MM.1S (cell line): ENCODE measurements around the gene USP6NL.

Source experiments
- DNase-seq: peaks from one replicate; pipeline ENCODE4 v3.0.0-alpha.2; 2015
- H2AFZ ChIP-seq: fragments of 300-600 bp; sonication (generic); 2 replicates; pipeline ENCODE4 v1.6.0; 2016; ENCODE audit warnings: antibody characterized with exemption, low read length
- H3F3A ChIP-seq: fragments of 300-600 bp; sonication (generic); 2 replicates; pipeline ENCODE4 v1.6.1; 2016; ENCODE audit warnings: mild to moderate bottlenecking, antibody characterized with exemption, low read length, moderate library complexity, mixed read lengths; ENCODE audit not compliant: insufficient read depth
- H3K27ac ChIP-seq: fragments of 300-600 bp; sonication (generic); 2 replicates; pipeline ENCODE4 v1.5.1; 2016; ENCODE audit warnings: mild to moderate bottlenecking, low read length
- H3K27me3 ChIP-seq: fragments of 300-600 bp; sonication (generic); replicated peaks from 2 replicates; pipeline ENCODE4 v1.6.0; 2016; ENCODE audit warnings: low read length; ENCODE audit not compliant: insufficient read depth
- H3K36me3 ChIP-seq: fragments of 300-600 bp; sonication (generic); replicated peaks from 2 replicates; pipeline ENCODE4 v1.6.1; 2016; ENCODE audit warnings: mild to moderate bottlenecking, low read length, mixed read lengths; ENCODE audit not compliant: insufficient read depth
- H3K4me1 ChIP-seq: fragments of 300-600 bp; sonication (generic); 2 replicates; pipeline ENCODE4 v1.6.1; 2016; ENCODE audit warnings: low read length, mixed read lengths
- H3K4me2 ChIP-seq: fragments of 300-600 bp; sonication (generic); 2 replicates; pipeline ENCODE4 v1.6.0; 2016; ENCODE audit warnings: low read depth, low read length
- H3K4me3 ChIP-seq: fragments of 300-600 bp; sonication (generic); 2 replicates; pipeline ENCODE4 v1.5.1; 2016; ENCODE audit warnings: low read length, mixed read lengths
- H3K79me2 ChIP-seq: fragments of 300-600 bp; sonication (generic); 2 replicates; pipeline ENCODE4 v1.6.1; 2016; ENCODE audit warnings: mixed run types, low read length, mixed read lengths
- H3K9ac ChIP-seq: fragments of 300-600 bp; sonication (generic); 2 replicates; pipeline ENCODE4 v1.6.1; 2016; ENCODE audit warnings: low read length, mixed read lengths
- H3K9me2 ChIP-seq: fragments of 300-600 bp; sonication (generic); replicated peaks from 2 replicates; pipeline ENCODE4 v1.6.1; 2016; ENCODE audit warnings: mild to moderate bottlenecking, low read length, mixed read lengths; ENCODE audit not compliant: insufficient read depth
- H3K9me3 ChIP-seq: fragments of 300-600 bp; sonication (generic); replicated peaks from 2 replicates; pipeline ENCODE4 v1.6.1; 2016; ENCODE audit warnings: mild to moderate bottlenecking, low read length, mixed read lengths; ENCODE audit not compliant: insufficient read depth
- H4K20me1 ChIP-seq: fragments of 300-600 bp; sonication (generic); 2 replicates; pipeline ENCODE4 v1.6.1; 2016; ENCODE audit warnings: mild to moderate bottlenecking, low read length, moderate library complexity, mixed read lengths; ENCODE audit not compliant: insufficient read depth
- CTCF ChIP-seq: fragments of 300-600 bp; sonication (generic); IDR thresholded peaks from 2 replicates; pipeline ENCODE4 v1.5.1; 2016; ENCODE audit warnings: antibody characterized with exemption, low read length, mixed read lengths
- EZH2 ChIP-seq: fragments of 300-600 bp; sonication (generic); optimal IDR thresholded peaks from 2 replicates; pipeline ENCODE3; 2017; ENCODE audit warnings: low read depth, mild to moderate bottlenecking, antibody characterized with exemption, low read length, mixed read lengths
- EZH2phosphoT487 ChIP-seq: fragments of 300-600 bp; sonication (generic); IDR thresholded peaks from 2 replicates; pipeline ENCODE4 v1.6.1; 2018; ENCODE audit warnings: antibody characterized with exemption, low read length

USP6NL gene

GRCh38 chr10:11409357-11409756 is 202.1 kb downstream of the USP6NL start:
- Histone ChIP-seq H3K4me2 (no peak overlapping the region), H3K9me3 (no peaks in the 10 kb centered on the region), H3K27me3 (no peaks in the 10 kb centered on the region), H3K79me2 (no peaks in the 10 kb centered on the region), H3K4me3 (no peak overlapping the region), H4K20me1 (no peaks in the 10 kb centered on the region), H3K36me3 (no peaks in the 10 kb centered on the region), H3K9me2 (no peaks in the 10 kb centered on the region), H3K27ac (no peak overlapping the region), H3K4me1 (no peaks in the 10 kb centered on the region), H3F3A (no peaks in the 10 kb centered on the region), H3K9ac (no peak overlapping the region), H2AFZ (no peak overlapping the region)
- no peak for DNase-seq
- no peak for TF ChIP-seq CTCF
- no peak for TF ChIP-seq EZH2
- no peak for TF ChIP-seq EZH2phosphoT487

DNA sequence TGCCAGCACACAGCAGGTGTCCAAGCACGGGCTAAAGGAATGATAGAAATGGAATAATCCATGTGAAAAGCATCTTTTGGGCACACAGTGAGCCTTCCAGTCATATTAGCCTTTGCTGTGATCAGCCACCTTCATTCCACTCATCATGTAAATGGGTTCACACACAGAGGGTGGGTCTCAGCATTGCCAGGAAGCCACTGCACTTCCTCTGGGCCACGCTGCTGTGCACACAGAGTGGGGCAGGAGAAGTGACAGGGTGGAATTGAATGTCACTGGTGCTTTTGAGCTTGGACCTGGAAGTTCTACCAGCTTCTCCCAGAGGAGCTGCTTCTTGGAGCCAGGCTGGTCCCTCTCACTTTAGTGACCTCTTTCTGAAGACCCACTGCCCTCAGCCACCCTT is 203.5 kb downstream of the USP6NL start:
- Histone ChIP-seq H3K4me3 (no peak overlapping the region), H2AFZ (no peak overlapping the region), H3K79me2 (no peaks in the 10 kb centered on the region), H3F3A (no peaks in the 10 kb centered on the region), H3K4me1 (no peaks in the 10 kb centered on the region), H3K27me3 (no peaks in the 10 kb centered on the region), H3K36me3 (no peaks in the 10 kb centered on the region), H3K4me2 (no peak overlapping the region), H3K9me2 (no peaks in the 10 kb centered on the region), H3K9ac (no peak overlapping the region), H4K20me1 (no peaks in the 10 kb centered on the region), H3K27ac (no peak overlapping the region), H3K9me3 (no peaks in the 10 kb centered on the region)
- no peak for TF ChIP-seq EZH2phosphoT487
- TF ChIP-seq CTCF: no peak
- DNase-seq: no peak

GRCh38 chr10:11406746-11407145 is 204.7 kb downstream of the USP6NL start:
- no peaks in the 10 kb centered on the region for H3K36me3 ChIP-seq
- no peaks in the 10 kb centered on the region for H3K9me3 ChIP-seq
- no peaks in the 10 kb centered on the region for H3K79me2 ChIP-seq
- H3K9ac ChIP-seq: no peak overlapping the region
- no peak for TF ChIP-seq EZH2
- TF ChIP-seq CTCF: no peak
- TF ChIP-seq EZH2phosphoT487: no peak
- H3K27ac ChIP-seq: no peak overlapping the region
- H3F3A ChIP-seq: no peaks in the 10 kb centered on the region
- H3K27me3 ChIP-seq: no peaks in the 10 kb centered on the region
- H3K4me3 ChIP-seq: no peak overlapping the region
- H3K4me2 ChIP-seq: no peak overlapping the region
- DNase-seq: no peak
- H4K20me1 ChIP-seq: no peaks in the 10 kb centered on the region
- no peaks in the 10 kb centered on the region for H3K9me2 ChIP-seq
- no peak overlapping the region for H2AFZ ChIP-seq
- H3K4me1 ChIP-seq: no peaks in the 10 kb centered on the region

GRCh38 chr10:11404901-11405300 is 206.5 kb downstream of the USP6NL start:
- no peak for TF ChIP-seq EZH2phosphoT487
- TF ChIP-seq EZH2: no peak
- no peak for TF ChIP-seq CTCF
- no peaks in the 10 kb centered on the region for H3K36me3 ChIP-seq
- no peak overlapping the region for H3K27ac ChIP-seq
- H3F3A ChIP-seq: no peaks in the 10 kb centered on the region
- no peaks in the 10 kb centered on the region for H3K9me2 ChIP-seq
- no peaks in the 10 kb centered on the region for H3K4me1 ChIP-seq
- H3K27me3 ChIP-seq: no peaks in the 10 kb centered on the region
- no peaks in the 10 kb centered on the region for H3K79me2 ChIP-seq
- no peaks in the 10 kb centered on the region for H4K20me1 ChIP-seq
- H3K4me2 ChIP-seq: no peak overlapping the region
- H3K9ac ChIP-seq: no peak overlapping the region
- no peak overlapping the region for H3K4me3 ChIP-seq
- no peak for DNase-seq
- H2AFZ ChIP-seq: no peak overlapping the region
- no peaks in the 10 kb centered on the region for H3K9me3 ChIP-seq
